T-helper 17 cell (primary cell): ENCODE results near the gene CAMK2N2. TPM values are rescaled to one million over a fixed set of nuclear protein-coding genes. Genes with fewer than 3 reads are reported as not detected.

Experiments
- ATAC-seq: fragments of 150-1000 bp; cut with Tn5 transposase; 2 replicates; pipeline ENCODE4 v1.10.0; 2021; ENCODE audit warnings: mild to moderate bottlenecking, moderate library complexity
- DNase-seq, 3 donors: peaks; one replicate each; pipeline versions ENCODE4 v3.0.0 to v3.0.0-alpha.2; 2020 to 2021
- H3K9me3 ChIP-seq: one replicate; pipeline ENCODE4 v1.7.0; 2013; ENCODE audit warnings: low read length, mild to moderate bottlenecking; ENCODE audit not compliant: control insufficient read depth, poor library complexity, severe bottlenecking
- H3K27ac Mint-ChIP-seq: one replicate; pipeline ENCODE4 v1.8.0; 2022; ENCODE audit warnings: mild to moderate bottlenecking, moderate library complexity, mixed read lengths
- H3K27me3 Mint-ChIP-seq: one replicate; pipeline ENCODE4 v1.8.0; 2022; ENCODE audit warnings: mixed read lengths
- H3K36me3 Mint-ChIP-seq: one replicate; pipeline ENCODE4 v1.8.0; 2022; ENCODE audit warnings: low read depth, mixed read lengths
- H3K4me1 Mint-ChIP-seq: one replicate; pipeline ENCODE4 v1.8.0; 2022; ENCODE audit warnings: mild to moderate bottlenecking, mixed read lengths
- H3K4me3 Mint-ChIP-seq: one replicate; pipeline ENCODE4 v1.8.0; 2022; ENCODE audit warnings: mild to moderate bottlenecking, moderate library complexity, mixed read lengths
- total RNA-seq, 4 donors: library from RNA in 2 of 4; stranded (reverse) in 2 of 4; gene quantifications; one replicate each; pipeline ENCODE4 v1.2.3 and lab custom pipeline; 2022 to 2026

The CAMK2N2 gene
- total RNA-seq, 2 donors from 2014 or later, result 0.20 to 0.31 TPM

DNA sequence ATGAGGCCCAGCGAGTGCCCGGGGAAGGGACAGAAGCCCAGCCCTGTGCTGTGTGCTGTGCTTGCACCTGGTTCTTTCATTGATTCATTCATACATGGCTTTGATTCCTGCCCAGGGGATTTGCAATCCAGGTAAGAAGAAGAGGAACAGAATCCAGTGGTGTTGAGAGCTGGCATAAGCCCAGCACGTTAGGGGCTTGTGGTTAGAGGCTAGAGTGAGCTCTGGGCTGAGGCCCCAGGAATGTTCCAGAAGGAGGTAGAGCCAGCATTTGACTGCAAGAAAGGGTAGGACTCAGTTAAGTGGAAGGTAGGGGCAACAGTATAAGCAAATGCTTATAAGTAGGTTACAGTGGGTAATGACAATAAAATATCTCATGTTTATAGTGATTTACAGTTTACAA lies 29.7 kb downstream of the CAMK2N2 start:
- H3K27ac Mint-ChIP-seq, result no peak overlapping the region
- peak overlapping the region; percentile 91 for H3K4me3 Mint-ChIP-seq
- ATAC-seq (no peak), DNase-seq (no peak)
- H3K9me3 ChIP-seq, result no peaks in the 10 kb centered on the region
- peaks cover 42% of the 10 kb centered on the region for H3K27me3 Mint-ChIP-seq
- peaks cover 5% of the 10 kb centered on the region for H3K36me3 Mint-ChIP-seq
- H3K4me1 Mint-ChIP-seq, result peaks cover 12% of the 10 kb centered on the region

- Mint-ChIP-seq H3K4me1 (peaks cover 12% of the 10 kb centered on the region), H3K27me3 (peaks cover 50% of the 10 kb centered on the region), H3K27ac (no peak overlapping the region), H3K4me3 (peak overlapping the region; percentile 91), H3K36me3 (peaks cover 5% of the 10 kb centered on the region)
- no peaks in the 10 kb centered on the region for H3K9me3 ChIP-seq
- no peak for DNase-seq
- ATAC-seq, result no peak
These were observed 30.5 kb downstream of the CAMK2N2 start for GRCh38 chr3:184230603-184231528.

GRCh38 chr3:184230081-184230602 lies 31.2 kb downstream of the CAMK2N2 start:
- peaks cover 12% of the 10 kb centered on the region for H3K4me1 Mint-ChIP-seq

GRCh38 chr3:184229394-184230080 lies 31.8 kb downstream of the CAMK2N2 start, which contains the start of gene VWA5B2:
TSS of gene VWA5B2 (plus strand) at chr3:184229585. CDS start at chr3:184230529, 944 bp downstream.
- peak; percentile 97 for ATAC-seq
- Mint-ChIP-seq H3K36me3 (peaks cover 5% of the 10 kb centered on the region), H3K4me3 (peak within 1 kb of the TSS; percentile 90), H3K4me1 (peaks cover 12% of the 10 kb centered on the region), H3K27ac (no peak within 1 kb of the TSS), H3K27me3 (peaks cover 58% of the 10 kb centered on the region)
- DNase-seq, result peak; percentile 60 to 73 (median 72)
- H3K9me3 ChIP-seq, result no peaks in the 10 kb centered on the region

More at GRCh38 chr3:184230081-184230602, 31.2 kb downstream of the CAMK2N2 start:
- H3K9me3 ChIP-seq, result no peaks in the 10 kb centered on the region
- H3K4me3 Mint-ChIP-seq, result peak overlapping the region; percentile 90
- peaks cover 5% of the 10 kb centered on the region for H3K36me3 Mint-ChIP-seq
- no peak overlapping the region for H3K27ac Mint-ChIP-seq
- H3K27me3 Mint-ChIP-seq, result peaks cover 53% of the 10 kb centered on the region
- DNase-seq (no peak), ATAC-seq (no peak)

- H3K27me3 Mint-ChIP-seq, result peaks cover 64% of the 10 kb centered on the region
- no peaks in the 10 kb centered on the region for H3K9me3 ChIP-seq
- peaks cover 12% of the 10 kb centered on the region for H3K4me1 Mint-ChIP-seq
- no peak overlapping the region for H3K27ac Mint-ChIP-seq
- H3K36me3 Mint-ChIP-seq, result peaks cover 5% of the 10 kb centered on the region
- no peak for DNase-seq
- ATAC-seq, result no peak
- peak overlapping the region; percentile 90 for H3K4me3 Mint-ChIP-seq
These were observed 32.8 kb downstream of the CAMK2N2 start for GRCh38 chr3:184228376-184229137.

DNA sequence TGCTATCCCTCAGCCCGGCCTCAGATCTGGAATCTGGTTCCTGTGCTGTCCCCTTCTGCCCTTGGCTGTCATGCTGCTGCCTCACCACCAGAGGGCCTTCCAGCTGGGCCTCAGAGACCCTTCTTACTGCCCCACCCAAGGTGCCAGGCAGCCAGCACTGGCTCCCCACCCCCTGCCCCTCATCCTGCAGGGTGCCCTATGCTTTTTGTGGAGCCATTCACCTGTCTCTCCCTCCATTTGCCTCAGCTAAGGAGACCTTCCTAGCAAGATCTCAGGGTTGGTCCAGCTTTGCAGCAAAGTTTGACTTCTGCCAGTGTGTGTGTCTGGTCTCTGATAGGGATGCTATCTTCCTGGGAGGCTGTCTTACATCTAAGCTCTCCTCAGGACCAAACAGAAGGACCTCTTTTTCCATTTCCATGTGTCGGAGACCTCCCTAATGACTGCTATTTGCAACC lies 33.8 kb downstream of the CAMK2N2 start:
- H3K36me3 Mint-ChIP-seq, result peaks cover 5% of the 10 kb centered on the region
- H3K9me3 ChIP-seq, result no peaks in the 10 kb centered on the region
- no peak overlapping the region for H3K27ac Mint-ChIP-seq
- peak; percentile 35 to 40 (median 39) for DNase-seq
- ATAC-seq, result peak; percentile 50
- H3K4me3 Mint-ChIP-seq, result no peak overlapping the region
- peaks cover 12% of the 10 kb centered on the region for H3K4me1 Mint-ChIP-seq
- H3K27me3 Mint-ChIP-seq, result peaks cover 60% of the 10 kb centered on the region

DNA sequence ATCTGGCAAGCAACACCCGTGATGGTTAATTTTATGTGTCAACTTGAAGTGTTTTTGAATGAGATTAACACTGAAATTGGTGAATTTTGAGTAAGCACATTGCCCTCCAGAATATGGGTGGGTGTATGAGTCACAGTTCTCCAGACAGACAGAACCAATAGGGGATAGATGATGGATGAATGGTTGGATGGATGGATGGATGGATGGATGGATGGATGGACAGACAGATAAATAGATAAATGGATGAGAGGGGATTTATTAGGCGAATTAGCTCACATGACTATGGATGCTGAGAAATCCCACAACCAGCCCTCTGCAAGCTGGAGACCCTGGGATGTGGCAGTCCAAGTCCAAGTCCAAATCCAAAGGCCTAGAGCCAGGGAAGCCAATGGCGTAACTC lies 37.4 kb downstream of the CAMK2N2 start:
- Mint-ChIP-seq H3K27ac (no peak overlapping the region), H3K27me3 (peaks cover 42% of the 10 kb centered on the region)
- no peak for ATAC-seq

GRCh38 chr3:184222521-184222920 lies 38.8 kb downstream of the CAMK2N2 start:
- Mint-ChIP-seq H3K4me3 (no peak overlapping the region), H3K36me3 (no peaks in the 10 kb centered on the region), H3K4me1 (no peaks in the 10 kb centered on the region), H3K27me3 (peaks cover 35% of the 10 kb centered on the region), H3K27ac (no peak overlapping the region)
- H3K9me3 ChIP-seq, result no peaks in the 10 kb centered on the region
- DNase-seq (no peak), ATAC-seq (no peak)

More for the DNA sequence above, 37.4 kb downstream of the CAMK2N2 start:
- H3K36me3 Mint-ChIP-seq, result no peaks in the 10 kb centered on the region
- DNase-seq, result no peak
- H3K4me1 Mint-ChIP-seq, result peaks cover 2% of the 10 kb centered on the region
- no peak overlapping the region for H3K4me3 Mint-ChIP-seq
- no peaks in the 10 kb centered on the region for H3K9me3 ChIP-seq

- Mint-ChIP-seq H3K36me3 (no peaks in the 10 kb centered on the region), H3K27me3 (peaks cover 16% of the 10 kb centered on the region), H3K4me1 (no peaks in the 10 kb centered on the region), H3K27ac (no peak overlapping the region), H3K4me3 (no peak overlapping the region)
- no peaks in the 10 kb centered on the region for H3K9me3 ChIP-seq
- no peak for ATAC-seq
- no peak for DNase-seq
These were observed 42.5 kb downstream of the CAMK2N2 start for GRCh38 chr3:184218814-184219213.

DNA sequence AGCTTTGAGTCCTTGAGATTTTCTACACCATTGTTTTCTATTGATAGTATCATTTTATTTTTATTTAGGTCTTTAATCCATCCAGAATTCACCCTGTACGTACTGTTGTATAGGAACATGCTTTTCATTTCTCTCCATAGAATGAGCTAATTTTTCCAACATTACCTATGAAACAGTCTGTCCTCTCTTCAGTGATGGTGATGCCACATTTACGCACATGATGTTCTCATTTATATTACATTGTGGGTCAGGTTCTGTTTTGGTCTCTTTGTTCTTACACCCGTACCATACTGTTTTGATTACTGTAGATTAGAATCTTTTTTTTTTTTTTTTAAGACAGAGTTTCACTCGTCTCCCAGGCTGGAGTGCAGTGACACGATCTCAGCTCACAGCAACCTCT lies 49.6 kb downstream of the CAMK2N2 start:
- Mint-ChIP-seq H3K27ac (no peak overlapping the region), H3K4me3 (no peak overlapping the region), H3K4me1 (no peaks in the 10 kb centered on the region), H3K36me3 (peaks cover 3% of the 10 kb centered on the region), H3K27me3 (peaks cover 20% of the 10 kb centered on the region)
- DNase-seq (no peak), ATAC-seq (no peak)
- no peaks in the 10 kb centered on the region for H3K9me3 ChIP-seq

DNA sequence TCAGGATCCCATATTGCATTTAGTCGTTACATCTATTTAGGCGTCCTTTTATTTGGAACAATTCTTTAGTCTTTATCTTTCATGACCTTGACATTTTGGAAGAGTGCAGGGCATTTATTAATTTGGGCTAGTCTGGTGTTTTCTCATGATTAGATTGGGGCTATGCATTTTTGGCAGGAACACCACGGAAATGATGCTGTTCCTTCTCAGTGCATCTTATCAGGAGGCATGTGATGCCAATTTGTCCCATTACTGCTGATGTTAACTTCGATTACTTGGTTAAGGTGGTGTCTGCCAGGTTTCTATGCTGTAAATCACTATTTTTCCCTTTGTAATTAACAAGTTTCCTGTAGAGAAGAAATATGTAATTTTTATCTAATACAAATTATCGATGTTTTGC lies 50.1 kb downstream of the CAMK2N2 start:
- no peak for DNase-seq
- no peak for ATAC-seq
- no peak overlapping the region for H3K4me3 Mint-ChIP-seq
- no peak overlapping the region for H3K27ac Mint-ChIP-seq
- H3K4me1 Mint-ChIP-seq, result no peaks in the 10 kb centered on the region
- peaks cover 25% of the 10 kb centered on the region for H3K27me3 Mint-ChIP-seq
- no peaks in the 10 kb centered on the region for H3K9me3 ChIP-seq
- peaks cover 5% of the 10 kb centered on the region for H3K36me3 Mint-ChIP-seq
